Suprapubic skin (tissue), 4 donors: Measurements from ENCODE around the gene HCFC1.

ENCODE experiments used
- CTCF ChIP-seq, 2 donors: fragments of 200-600 bp in 1 of 2; fragments of 450-650 bp in 1 of 2; sonication (generic) in 1 of 2; IDR thresholded peaks; one replicate each; pipeline ENCODE4 v1.5.1; 2016 to 2019; ENCODE audit warnings: antibody characterized with exemption in 2 of 2, mild to moderate bottlenecking in 1 of 2, moderate library complexity in 1 of 2
- EP300 ChIP-seq: sonication (generic); formaldehyde crosslinking; IDR thresholded peaks from one replicate; pipeline ENCODE4 v1.6.1; 2017; ENCODE audit warnings: antibody characterized with exemption
- POLR2A ChIP-seq, 2 donors: fragments of 450-650 bp; IDR thresholded peaks; one replicate each; pipeline ENCODE4 v1.6.1; 2017; ENCODE audit warnings: antibody characterized with exemption in 2 of 2, mild to moderate bottlenecking in 2 of 2, moderate library complexity in 2 of 2
- POLR2AphosphoS5 ChIP-seq, 3 donors: sonication (generic); formaldehyde crosslinking; IDR thresholded peaks; one replicate each; pipeline ENCODE4 v1.6.1; 2017; ENCODE audit warnings: antibody characterized with exemption in 3 of 3

GRCh38 chrX:153981771-153982533, 10.3 kb upstream of the HCFC1 start:
- TF ChIP-seq POLR2AphosphoS5 (IDR thresholded peaks at IDR 0.05) (no peak), CTCF (IDR thresholded peaks at IDR 0.05) (no peak), POLR2A (IDR thresholded peaks at IDR 0.05) (no peak), EP300 (no peak)
